HG03521 (cell line): ENCODE data around the gene FANCC.

ENCODE experiments used
- ATAC-seq: cut with Tn5 transposase; IDR thresholded peaks from one replicate; pipeline ENCODE4 v1.9.1; 2021; ENCODE audit warnings: mild to moderate bottlenecking, moderate library complexity; ENCODE audit not compliant: unreplicated experiment

FANCC gene

DNA sequence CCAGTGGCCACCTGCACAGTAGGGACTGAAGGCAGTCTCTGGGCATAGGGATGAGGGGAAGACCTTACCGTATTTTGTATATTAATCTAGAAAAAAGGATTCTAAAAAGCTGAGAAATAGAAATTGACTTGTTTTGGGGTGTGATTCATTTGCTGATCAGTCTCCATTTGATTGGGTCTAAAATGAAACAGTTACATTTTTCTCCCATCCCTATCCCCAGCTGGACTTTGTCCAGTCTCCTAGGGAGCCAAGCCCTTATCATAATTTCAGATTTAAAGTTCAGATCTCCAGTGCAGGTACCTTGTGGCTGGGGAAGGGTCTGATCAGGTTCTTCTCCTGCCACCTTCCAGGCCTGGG, 240.8 kb downstream of the FANCC start:
- no peak for ATAC-seq

DNA sequence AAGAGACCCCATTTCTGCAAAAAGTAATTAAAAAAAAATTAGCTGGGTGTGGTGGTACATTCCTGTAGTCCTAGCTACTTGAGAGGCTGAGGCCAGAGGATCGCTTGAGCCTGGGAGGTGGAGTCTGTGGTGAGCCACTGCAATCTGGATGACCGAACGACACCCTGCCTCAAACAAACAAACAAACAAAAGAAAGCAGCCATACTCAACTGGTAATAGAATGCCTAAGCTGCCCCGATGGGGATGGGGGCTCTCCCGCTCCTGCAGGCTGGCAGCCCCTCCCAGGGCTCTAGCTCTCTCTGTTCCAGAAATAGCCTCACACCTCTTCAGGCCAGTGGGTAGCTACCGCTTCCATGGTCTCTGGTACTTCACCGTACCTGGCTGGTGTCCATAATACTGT, 241.8 kb downstream of the FANCC start:
- ATAC-seq, result no peak

- no peak for ATAC-seq
Observed at GRCh38 chr9:95074632-95075031, 242.9 kb downstream of the FANCC start.

DNA sequence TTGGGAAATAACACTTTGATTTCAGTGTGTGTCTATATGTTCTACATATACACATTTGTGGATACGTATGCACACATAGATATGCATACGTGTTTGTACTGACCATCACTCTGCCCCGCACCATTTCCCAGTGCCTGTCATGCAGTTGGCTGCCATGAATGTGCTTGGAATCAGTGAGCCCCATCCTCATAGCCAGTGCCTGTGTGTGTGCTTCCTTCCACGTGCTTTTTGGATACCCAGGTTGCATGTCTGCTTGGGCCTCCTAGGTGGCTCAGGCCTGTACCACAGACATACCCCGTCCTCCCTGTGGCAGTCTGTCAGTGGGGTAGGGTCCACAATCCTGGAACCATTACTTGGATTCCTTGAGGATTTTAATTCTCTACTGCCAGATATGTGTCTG, 243.6 kb downstream of the FANCC start:
- no peak for ATAC-seq

DNA sequence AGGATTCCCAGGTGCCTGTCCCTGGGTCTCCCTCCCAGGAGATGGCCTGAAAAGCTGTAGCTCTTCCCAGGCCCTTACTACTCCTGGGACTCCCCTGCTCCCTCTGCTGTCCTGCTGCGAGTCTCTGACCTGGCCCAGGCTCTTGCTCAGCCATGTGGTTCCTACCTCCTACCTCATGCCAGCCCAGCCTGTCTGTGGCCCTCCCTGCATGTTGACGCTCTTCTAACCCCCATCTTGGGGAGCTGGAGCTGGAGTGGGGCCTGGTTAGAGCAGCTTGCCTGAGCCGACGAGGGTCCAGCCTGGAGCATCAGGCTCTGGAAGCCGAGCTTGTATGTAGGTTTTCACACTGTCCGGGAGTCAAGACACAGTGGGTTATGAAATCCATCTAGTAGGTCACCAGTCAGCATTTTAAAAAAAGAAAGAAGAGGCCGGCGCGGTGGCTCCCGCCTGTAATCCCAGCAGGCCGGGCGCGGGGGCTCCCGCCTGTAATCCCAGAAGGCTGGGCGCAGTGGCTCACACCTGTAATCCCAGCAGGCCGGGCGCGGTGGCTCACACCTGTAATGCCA, 244.4 kb downstream of the FANCC start:
- no peak for ATAC-seq

DNA sequence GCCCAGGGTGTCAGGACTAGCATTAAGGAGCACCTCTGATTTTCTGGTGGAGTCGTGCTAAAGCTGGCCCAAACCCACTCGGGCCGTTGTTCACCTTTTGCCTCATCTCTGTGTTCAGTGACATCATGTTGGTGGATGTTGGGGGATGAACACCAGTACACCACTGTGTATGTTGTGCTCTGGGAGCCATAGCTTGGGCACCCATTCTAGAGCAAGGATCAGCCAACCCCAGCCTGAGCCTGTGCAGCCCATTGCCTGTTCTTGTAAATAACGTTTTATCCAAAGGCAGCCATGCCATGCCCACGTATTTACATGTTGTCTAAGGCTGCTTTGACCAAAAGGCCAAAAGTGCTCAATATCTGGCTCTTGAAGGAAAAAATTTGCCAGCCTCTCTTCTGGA, 245.6 kb downstream of the FANCC start:
- no peak for ATAC-seq

GRCh38 chr9:95071450-95071849, 246.1 kb downstream of the FANCC start:
- no peak for ATAC-seq

GRCh38 chr9:95070549-95071021, 246.9 kb downstream of the FANCC start:
- ATAC-seq, result no peak

DNA sequence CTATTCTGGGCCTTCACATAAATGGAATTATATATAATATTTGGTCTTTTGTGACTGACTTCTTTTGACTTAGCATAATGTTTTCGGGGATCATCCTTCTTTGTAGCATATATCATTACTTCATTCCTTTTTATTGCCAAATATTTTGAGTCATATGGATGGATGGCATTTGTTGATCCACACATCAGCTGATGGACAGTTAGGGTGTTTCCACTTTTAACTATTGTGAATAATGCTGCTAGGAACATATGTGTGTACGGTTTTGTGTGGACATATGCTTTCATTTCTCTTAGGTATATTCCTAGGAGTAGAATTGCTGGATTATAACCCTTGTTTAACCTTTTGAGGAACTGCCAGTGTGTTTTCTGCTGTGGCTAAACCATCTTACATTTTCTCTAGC, 249.6 kb downstream of the FANCC start:
- ATAC-seq, result no peak

DNA sequence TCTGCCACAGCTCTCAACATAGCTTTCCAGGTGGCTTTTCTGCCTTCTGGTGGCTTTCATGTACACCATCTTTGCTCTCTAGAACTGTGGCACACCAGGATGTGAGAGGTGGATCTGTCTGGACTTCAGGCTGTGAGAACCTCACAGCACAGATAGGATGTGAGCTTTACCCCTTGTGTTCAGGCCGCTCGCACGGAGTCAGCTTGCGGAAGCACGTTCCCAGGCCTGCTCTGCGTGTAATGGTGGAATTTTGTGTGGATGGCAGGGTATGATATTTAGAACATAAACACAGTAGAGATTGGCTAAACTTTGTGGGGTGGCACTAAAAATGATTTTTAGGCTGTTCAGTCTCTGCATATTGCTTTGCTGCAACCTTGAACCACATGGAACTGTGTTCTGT, 250.5 kb downstream of the FANCC start:
- ATAC-seq, result no peak

GRCh38 chr9:95065224-95065623, 252.3 kb downstream of the FANCC start:
- no peak for ATAC-seq

DNA sequence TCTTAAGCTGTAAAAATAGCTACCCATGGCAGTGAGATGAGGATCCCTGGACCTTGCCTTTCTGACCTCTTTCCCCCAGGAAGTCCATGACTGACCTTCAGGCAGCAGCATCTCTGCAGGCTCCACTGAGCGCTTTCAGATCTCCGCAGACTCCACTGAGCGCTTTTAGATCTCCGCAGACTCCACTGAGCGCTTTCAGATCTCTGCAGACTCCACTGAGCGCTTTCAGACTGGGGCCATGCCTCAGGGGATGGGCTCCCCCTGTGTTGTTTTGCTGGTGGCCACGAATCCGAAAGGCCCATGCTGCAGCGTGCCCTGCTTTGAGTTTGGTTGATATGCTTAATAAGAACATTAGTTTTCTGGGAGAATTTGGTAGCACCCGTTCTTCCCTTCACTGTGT, 254.2 kb downstream of the FANCC start:
- no peak for ATAC-seq

DNA sequence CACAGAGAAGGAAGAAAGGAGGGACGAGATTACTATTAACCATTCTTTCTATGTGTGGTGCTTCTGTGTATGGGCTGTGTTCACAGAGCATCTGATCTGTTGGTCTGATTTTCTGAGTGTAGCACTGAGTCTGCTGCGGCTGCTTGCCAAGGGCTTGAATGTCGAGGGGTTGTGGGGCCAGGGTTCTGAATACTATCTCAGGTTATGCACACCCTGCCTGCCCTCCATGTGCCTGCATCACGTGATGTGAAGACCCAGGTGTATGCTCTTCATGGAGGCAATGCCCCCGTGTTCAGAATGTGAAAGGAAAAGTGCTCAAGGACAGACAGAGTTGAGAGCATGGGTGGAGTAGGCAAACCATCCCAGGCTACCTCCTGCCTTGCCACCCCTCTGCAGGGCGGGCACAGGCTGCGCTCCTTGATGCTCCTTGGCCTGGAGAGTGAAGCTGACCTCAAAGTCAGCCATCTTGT, 254.9 kb downstream of the FANCC start:
- no peak for ATAC-seq

GRCh38 chr9:95061916-95062595, 255.5 kb downstream of the FANCC start:
- no peak for ATAC-seq

GRCh38 chr9:95060916-95061315, 256.6 kb downstream of the FANCC start:
- no peak for ATAC-seq

- ATAC-seq, result no peak
Observed at GRCh38 chr9:95060234-95060633, 257.3 kb downstream of the FANCC start.

DNA sequence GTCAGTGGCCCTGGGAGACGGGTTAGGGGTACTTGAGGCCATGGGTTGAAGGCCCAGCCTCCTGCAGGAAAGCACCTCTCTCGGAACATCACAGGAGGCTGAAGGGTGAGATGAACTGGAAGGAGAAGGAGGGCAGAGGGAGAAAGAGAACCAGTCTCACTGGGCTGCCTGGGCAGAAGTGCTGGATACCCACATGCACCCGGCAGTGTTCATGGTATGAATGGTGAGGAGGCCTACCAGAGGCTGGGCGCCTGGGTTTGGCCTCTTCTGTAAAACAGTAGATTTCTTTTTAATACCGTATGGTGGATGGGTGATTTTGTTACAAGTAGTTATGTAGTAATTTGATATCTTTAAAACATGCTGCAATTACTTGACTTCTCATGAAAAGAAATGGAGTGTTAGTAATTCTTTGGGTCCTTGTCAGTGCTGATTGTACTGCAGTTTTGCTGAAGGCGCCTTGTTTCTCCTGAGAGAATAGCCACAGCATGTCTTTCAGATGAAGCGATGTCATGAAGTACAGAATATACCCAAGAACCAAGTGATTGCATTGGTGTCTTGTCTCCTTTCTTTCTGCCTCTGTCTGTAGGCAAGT, 258.6 kb downstream of the FANCC start:
- no peak for ATAC-seq

DNA sequence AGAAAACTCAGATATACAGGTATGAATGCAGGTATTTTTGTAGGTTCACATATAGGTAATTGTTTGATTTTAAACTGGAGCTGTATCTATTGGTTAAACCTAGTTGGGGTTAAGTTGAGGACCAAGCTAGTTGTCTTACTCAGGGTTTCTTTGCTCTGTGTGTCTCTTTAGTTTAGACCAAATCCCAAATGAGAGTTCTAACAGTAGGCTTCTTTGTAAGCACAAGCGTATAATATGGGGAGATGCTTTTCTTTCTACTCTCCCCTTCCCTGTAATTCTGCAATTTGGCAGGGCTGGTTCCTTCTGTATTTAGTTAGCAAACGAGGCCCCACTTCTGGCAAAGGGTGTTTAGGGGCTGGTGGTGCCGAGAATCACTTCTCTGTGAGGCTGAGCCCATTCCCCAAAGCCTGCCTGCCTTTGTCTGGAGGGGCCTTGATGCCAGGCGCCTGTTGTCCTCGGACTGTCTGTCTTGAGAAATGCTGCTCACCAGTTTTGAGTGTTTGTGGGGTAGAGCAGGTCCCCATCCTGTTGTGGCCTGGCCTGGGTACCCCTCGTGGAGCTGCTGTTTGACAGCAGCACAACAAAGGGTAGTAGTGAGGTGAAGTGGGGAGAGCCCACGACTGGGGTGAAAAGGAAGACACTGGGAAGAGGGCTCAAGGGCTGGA, 259.3 kb downstream of the FANCC start:
- no peak for ATAC-seq

- no peak for ATAC-seq
Observed at GRCh38 chr9:95057101-95057500, 260.4 kb downstream of the FANCC start.

GRCh38 chr9:95055851-95056551, 261.5 kb downstream of the FANCC start:
- no peak for ATAC-seq

DNA sequence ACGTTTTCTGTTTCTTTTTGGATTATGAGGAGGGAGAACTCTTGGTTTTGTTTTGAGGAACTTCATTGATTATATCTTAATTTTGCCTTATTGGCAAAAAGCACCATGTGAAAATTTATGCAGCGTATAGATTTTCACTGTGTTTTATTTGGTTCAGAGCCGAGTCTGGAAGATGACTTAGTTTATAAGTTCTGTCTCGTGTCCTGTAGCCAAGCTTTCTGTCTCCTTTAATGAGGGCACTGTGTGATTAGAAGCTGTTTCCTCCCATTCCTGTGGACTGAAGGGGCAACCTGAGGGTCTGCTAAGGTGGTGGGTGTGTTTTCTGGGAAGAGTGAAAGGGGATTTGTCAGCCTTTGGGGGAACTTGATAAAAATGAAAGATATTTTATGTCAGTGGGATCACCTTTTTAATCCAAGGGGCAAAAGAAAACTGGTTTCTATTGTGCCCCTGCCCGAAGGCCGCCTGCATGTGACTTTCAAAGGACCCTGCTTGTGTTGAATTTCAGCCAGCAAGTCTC, 262.1 kb downstream of the FANCC start:
- no peak for ATAC-seq
